T-helper 2 cell treated with Interferon-gamma antibody and Interleukin-4, amounts not matched to agents 5 μg/mL and 100 μg/mL, for 36 hours (primary cell): ENCODE measurements around the gene FSTL3.
A peak's percentile ranks its signal among the peaks of the same experiment; 100 is the strongest.
"Not testable (repeated sequence)": the region's sequence is repeated elsewhere in the genome, so short reads cannot be mapped to it uniquely, and the experiment has no call there.

Source experiments
- DNase-seq: peaks from one replicate; pipeline ENCODE4 v3.0.0; 2021; ENCODE audit warnings: low spot score
- H3K27ac Mint-ChIP-seq: one replicate; pipeline ENCODE4 v1.8.0; 2021; ENCODE audit warnings: mild to moderate bottlenecking, mixed read lengths
- H3K27me3 Mint-ChIP-seq: one replicate; pipeline ENCODE4 v1.8.0; 2021; ENCODE audit warnings: low read depth, mixed read lengths
- H3K36me3 Mint-ChIP-seq: one replicate; pipeline ENCODE4 v1.8.0; 2021; ENCODE audit warnings: low read depth, mixed read lengths
- H3K4me1 Mint-ChIP-seq: one replicate; pipeline ENCODE4 v1.8.0; 2021; ENCODE audit warnings: low read depth, mixed read lengths
- H3K4me3 Mint-ChIP-seq: one replicate; pipeline ENCODE4 v1.8.0; 2022; ENCODE audit warnings: mild to moderate bottlenecking, moderate library complexity, mixed read lengths
- H3K9me3 Mint-ChIP-seq: one replicate; pipeline ENCODE4 v1.8.0; 2021; ENCODE audit warnings: mixed read lengths

The FSTL3 gene

DNA sequence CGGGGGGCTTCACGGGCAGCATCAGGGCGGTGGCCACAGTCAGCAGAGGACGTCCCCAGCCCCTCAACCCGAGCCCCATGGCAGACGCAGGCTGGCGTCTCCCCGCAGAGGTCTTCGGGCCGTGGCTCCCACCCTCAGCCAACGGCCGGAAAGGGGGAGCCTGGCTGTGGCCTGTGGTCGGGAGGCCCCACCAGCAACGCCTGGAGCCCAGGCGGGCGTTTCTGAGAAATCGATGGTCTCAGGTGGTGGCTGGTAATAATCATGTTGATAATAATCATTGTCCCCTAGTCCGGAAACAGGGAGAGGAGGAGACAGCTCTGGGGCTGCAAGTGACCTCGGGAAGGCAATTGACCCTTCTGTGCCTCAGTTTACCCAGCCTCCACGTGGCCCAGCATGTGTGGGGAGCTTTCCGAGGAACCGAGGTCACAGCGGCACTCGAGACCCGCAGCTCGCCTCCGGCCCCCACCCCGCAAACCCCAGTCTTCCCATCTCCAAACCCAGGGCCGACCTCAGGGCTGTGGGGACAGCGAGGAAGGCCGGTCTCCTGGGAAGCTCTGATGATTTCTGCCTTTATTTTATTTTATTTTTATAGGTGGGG lies 19.3 kb downstream of the FSTL3 start, which contains the start of gene PRSS57:
TSS of gene PRSS57 (minus strand) at position 101 of the 598 bp plus-strand sequence. CDS start at position 79, 22 bp downstream.
- Mint-ChIP-seq H3K27ac (no peak within 1 kb of the TSS), H3K4me3 (no peak within 1 kb of the TSS), H3K36me3 (no peaks in the 10 kb centered on the region), H3K9me3 (no peaks in the 10 kb centered on the region), H3K27me3 (peaks cover 15% of the 10 kb centered on the region), H3K4me1 (no peaks in the 10 kb centered on the region)
- DNase-seq: no peak

DNA sequence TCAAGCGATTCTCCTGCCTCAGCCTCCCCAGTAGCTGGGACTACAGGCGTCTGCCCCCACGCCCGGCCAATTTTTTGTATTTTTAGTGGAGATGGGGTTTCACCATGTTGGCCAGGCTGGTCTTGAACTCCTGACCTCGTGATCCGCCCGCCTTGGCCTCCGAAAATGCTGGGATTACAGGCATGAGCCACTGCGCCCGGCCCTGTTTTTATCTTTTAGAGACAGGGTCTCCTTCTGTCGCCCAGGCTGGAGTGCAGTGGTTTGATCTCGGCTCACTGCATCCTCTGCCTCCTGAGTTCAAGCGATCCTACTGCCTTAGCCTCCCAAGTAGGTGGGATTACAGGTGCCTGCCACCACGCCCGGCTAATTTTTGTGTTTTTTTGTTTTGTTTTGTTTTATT lies 22.3 kb downstream of the FSTL3 start:
- H3K27ac Mint-ChIP-seq, H3K4me3 Mint-ChIP-seq, DNase-seq, H3K9me3 Mint-ChIP-seq, H3K4me1 Mint-ChIP-seq, H3K36me3 Mint-ChIP-seq: not testable (repeated sequence)
- peaks cover 19% of the 10 kb centered on the region for H3K27me3 Mint-ChIP-seq

DNA sequence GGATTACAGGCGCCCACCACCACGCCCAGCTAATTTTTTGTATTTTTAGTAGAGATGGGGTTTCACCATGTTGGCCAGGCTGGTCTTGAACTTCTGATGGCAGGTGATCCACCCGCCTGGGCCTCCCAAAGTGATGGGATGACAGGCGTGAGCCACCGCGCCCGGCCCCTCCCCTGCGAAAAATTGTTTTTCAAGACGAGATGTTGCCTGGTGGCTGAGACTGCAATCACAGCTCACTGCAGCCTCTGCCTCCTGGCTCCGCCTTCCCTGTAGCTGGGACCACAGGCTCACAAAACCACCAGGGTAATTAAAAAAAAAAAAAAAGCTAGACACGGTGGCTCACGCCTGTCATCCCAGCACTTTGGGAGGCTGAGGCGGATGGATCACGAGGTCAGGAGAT lies 23.7 kb downstream of the FSTL3 start:
- not testable (repeated sequence) for H3K4me1 Mint-ChIP-seq, H3K27ac Mint-ChIP-seq, H3K9me3 Mint-ChIP-seq, DNase-seq, H3K36me3 Mint-ChIP-seq, H3K4me3 Mint-ChIP-seq
- peaks cover 14% of the 10 kb centered on the region for H3K27me3 Mint-ChIP-seq

DNA sequence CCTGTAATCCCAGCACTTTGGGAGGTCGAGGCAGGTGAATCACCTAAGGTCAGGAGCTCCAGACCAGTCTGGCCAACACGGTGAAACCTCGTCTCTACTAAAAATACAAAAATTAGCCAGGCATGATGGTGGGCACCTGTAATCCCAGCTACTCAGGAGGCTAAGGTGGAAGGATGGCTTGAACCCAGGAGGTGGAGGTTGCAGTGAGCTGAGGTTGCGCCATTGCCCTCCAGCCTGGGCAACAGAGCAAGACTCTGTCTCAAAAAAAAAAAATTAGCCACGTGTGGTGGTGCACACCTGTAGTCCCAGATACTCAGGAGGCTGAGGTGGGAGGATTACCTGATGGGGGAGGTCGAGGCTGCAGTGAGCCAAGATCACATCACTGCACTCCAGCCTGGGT lies 26.7 kb downstream of the FSTL3 start:
- H3K9me3 Mint-ChIP-seq, H3K27ac Mint-ChIP-seq, H3K36me3 Mint-ChIP-seq, H3K4me1 Mint-ChIP-seq, DNase-seq: not testable (repeated sequence)
- Mint-ChIP-seq H3K27me3 (peaks cover 15% of the 10 kb centered on the region), H3K4me3 (peak overlapping the region; percentile 36)

DNA sequence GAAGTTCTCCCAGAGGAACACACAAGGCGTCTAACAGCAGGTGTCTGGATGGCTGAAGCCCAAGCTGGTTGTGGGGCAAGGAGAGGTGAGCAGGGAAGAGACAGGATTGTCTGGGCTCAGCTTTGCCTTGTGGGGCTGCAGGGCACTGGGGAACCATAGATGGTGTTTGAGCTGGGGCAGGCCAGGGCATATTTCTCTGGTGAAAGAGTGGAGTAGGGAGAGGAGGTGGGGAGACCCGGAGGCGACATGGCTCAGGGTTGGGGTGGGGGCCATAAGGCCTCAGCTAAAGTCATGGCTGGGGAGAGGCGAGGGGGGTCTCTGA lies 27.1 kb downstream of the FSTL3 start:
- Mint-ChIP-seq H3K4me3 (peak overlapping the region; percentile 36), H3K27ac (no peak overlapping the region)

DNA sequence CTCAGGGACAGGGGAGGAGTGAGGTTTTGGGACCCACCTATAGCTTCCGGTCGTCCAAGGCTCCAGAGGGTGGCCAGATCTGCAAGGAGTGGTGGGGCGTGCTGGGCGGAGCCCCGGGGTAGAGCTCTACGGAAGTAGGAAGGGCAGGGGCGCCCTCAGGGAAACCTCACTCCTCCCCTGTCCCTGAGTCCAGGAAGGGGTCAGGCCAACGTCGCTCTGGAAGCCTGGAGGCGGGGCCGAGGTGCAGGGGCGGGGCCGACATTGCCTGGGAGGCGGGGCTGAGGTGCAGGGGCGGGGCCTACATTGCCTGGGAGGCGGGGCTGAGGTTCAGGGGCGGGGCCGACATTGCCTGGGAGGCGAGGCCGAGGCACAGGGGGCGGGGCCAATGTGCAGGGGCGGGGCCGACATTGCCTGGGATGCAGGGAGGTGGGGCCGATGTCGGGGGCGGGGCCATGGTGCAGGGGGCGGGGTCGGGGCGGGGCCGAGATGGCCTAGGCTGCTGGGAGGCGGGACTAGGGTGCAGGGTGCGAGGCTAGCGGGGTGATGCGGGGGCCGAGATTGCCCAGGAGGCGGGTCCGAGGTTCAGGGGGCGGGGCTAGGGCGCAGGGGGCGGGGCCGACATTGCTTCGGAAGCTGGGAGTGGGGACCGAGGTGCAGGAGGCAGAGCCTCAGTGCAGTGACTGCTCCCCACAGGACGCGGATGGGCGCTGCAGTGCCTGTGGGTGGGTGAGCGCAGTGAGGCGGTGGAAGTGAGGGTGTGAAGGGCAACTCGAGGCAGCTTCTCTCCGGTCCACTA lies 27.7 kb downstream of the FSTL3 start:
- H3K9me3 Mint-ChIP-seq: no peaks in the 10 kb centered on the region
- no peak overlapping the region for H3K27ac Mint-ChIP-seq
- H3K4me1 Mint-ChIP-seq: peaks cover 5% of the 10 kb centered on the region
- peak; percentile 37 for DNase-seq
- no peaks in the 10 kb centered on the region for H3K36me3 Mint-ChIP-seq
- peaks cover 19% of the 10 kb centered on the region for H3K27me3 Mint-ChIP-seq
- H3K4me3 Mint-ChIP-seq: peak overlapping the region; percentile 36

More for the DNA sequence above, 27.1 kb downstream of the FSTL3 start:
- Mint-ChIP-seq H3K4me1 (peaks cover 5% of the 10 kb centered on the region), H3K27me3 (peaks cover 19% of the 10 kb centered on the region), H3K36me3 (no peaks in the 10 kb centered on the region), H3K9me3 (no peaks in the 10 kb centered on the region)
- DNase-seq: no peak

DNA sequence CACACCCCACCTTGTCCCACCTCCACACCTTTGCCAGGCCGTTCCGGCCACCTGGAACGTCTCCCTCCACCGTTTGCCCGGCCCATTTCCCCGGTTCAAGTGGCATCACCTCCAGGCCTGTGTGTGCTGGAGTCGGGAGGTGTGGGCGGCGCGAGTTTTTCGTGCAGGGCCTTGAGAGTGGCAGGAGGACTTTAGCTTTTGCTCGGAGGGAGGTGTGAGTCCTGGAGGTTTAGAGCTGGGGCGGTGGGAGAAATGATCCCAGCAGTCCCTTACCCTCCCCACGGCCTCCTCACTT lies 28.2 kb downstream of the FSTL3 start:
- Mint-ChIP-seq H3K4me3 (no peak overlapping the region), H3K9me3 (no peaks in the 10 kb centered on the region), H3K4me1 (peaks cover 5% of the 10 kb centered on the region), H3K36me3 (no peaks in the 10 kb centered on the region), H3K27me3 (peaks cover 19% of the 10 kb centered on the region), H3K27ac (no peak overlapping the region)
- no peak for DNase-seq

DNA sequence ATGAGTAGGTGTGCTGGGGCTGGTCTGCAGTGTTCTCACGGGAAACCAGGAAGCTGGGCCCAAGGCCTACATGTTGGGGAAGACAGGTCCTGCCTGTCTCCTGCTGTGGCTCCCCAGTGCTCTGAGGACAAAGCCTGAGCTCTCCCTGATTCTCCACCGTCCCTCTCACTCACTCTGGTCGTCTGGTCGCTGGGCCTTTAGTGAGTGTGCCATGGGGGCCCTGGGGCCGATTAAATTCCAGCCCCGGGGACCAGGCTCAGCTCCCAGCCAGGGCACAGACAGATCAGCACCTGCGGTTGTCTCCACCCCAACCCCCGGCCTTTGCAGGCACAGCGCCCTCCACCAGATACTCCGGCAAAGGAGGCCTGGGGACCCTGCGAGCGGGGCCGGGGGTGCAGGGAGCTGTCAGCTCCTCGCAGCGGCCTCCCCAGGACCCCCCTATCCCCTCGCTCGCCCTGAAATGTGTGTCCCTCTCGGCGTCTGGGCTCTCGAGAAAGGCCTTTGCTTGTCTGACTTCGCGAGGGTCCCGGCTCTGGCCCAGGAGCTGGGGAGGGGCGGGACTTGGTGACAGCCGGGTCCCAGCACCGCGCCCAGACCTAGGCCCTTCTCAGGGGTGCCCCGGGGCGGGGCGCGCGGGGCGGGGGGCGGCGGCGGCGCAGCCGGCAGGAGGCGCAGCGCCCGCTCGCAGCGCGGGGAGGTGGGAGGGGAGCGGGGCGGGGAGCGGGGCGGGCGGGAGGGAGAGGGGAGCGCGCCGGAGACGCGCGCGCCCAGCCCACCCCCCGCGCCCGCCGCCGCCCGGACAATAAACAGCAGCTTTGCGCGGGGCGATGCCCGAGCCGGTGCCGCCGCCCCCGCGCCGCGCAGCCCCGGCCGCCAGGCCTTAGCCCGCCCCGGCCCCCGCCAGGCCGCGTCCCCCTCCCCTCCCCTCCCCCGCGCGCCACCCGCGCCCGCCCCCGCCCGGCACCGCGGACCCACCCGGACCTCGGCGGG lies 32.3 kb downstream of the FSTL3 start, which contains the start of gene PALM:
TSS of gene PALM (plus strand) at position 782 of the 990 bp plus-strand sequence. CDS start 212 bp downstream, outside the sequence.
- Mint-ChIP-seq H3K27ac (no peak within 1 kb of the TSS), H3K36me3 (no peaks in the 10 kb centered on the region), H3K4me1 (peaks cover under 1% of the 10 kb centered on the region), H3K9me3 (no peaks in the 10 kb centered on the region), H3K27me3 (peaks cover 25% of the 10 kb centered on the region), H3K4me3 (no peak within 1 kb of the TSS)
- DNase-seq: no peak

DNA sequence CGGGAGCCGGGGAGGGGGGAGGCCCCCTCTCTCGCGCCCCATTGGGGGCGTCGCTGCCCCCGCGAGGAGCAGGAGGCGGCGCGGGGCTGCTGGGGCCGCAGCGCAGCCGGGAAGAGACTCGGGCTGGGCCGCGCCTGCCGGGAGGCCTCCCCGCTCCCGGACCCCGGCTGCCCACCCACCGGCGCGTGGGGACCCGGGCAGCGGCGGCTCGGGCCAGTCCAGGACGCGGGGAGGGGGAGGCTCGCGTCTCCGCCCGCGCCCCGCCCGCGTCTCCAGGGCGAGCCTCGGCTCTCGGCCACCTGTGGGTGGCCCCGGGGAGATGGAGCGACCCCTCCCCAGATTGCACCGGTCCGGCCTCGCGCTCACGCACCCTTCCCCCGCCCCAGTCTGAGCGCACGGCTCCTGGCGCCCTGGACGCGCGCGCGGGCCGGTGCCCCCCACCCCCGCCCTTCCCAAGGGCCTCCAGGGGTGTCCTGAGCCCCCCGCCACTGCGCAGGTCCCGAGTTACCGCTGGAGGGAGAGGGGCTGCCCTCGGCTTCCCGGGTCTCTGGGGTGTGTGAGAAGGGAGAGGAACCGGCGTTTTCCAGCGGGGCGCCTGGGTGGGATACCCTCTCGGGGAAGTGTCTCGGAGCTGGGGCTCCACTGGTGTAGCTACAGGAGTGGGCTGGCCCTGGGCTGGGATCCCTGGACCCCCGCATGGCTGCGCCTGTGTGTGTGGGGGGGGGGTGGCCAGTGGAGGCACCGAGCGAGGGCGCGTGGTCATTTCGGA lies 33.2 kb downstream of the FSTL3 start:
- Mint-ChIP-seq H3K27me3 (peaks cover 25% of the 10 kb centered on the region), H3K9me3 (no peaks in the 10 kb centered on the region), H3K27ac (no peak overlapping the region), H3K4me3 (no peak overlapping the region), H3K4me1 (no peaks in the 10 kb centered on the region), H3K36me3 (no peaks in the 10 kb centered on the region)
- DNase-seq: no peak

DNA sequence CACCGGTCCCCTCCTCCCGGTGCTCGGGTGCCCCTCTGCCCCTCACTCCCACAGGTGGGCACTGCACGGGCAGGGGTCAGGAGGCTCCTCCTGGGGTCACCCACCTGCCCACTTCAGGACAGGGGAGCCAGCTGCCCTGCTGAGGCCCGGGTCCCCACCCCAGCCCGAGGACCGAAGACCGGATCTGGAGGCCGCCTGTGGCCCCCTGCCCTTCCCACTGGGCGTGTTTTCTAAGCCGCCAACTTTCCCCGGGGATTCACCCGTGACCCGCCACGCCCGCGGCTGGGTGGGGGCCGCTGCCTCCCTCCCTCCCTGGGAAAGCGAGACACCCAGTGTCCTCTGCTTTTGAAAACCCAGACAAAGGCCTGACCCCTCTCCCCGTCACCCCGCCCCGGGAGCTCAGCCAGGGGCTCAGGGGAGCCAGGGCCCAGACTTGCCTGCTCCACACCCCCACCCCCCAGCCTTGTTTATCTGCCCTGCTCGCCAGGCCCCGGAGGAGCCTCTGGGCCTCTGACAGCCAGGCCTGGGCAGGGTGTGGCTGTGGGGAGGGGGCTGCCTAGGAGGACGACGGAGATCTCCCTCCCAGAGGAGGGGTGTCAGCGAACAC lies 33.9 kb downstream of the FSTL3 start:
- Mint-ChIP-seq H3K27ac (no peak overlapping the region), H3K4me3 (no peak overlapping the region), H3K4me1 (no peaks in the 10 kb centered on the region), H3K9me3 (no peaks in the 10 kb centered on the region), H3K27me3 (peaks cover 25% of the 10 kb centered on the region), H3K36me3 (no peaks in the 10 kb centered on the region)
- DNase-seq: no peak

DNA sequence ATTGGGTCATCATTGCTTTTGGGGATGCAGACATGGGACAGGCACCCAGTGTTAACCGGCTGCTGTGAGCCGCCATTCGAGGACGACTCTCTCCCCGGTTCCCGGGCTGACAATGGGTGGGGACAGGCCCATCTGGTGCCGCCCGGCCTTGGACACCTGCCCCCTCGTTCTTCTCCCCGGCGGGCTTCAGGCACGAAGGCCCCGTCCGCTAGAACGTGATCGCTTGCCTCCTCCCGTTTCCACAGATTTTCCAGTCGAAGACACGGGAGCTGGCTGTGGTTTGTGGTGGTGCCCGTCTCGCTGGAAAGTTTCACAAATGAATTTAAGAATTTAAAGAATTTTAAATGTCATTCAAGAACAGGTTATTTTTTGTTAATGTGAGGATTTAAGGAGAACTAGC lies 34.6 kb downstream of the FSTL3 start:
- peaks cover 25% of the 10 kb centered on the region for H3K27me3 Mint-ChIP-seq
- H3K27ac Mint-ChIP-seq: no peak overlapping the region
- no peak overlapping the region for H3K4me3 Mint-ChIP-seq
- no peak for DNase-seq
- no peaks in the 10 kb centered on the region for H3K4me1 Mint-ChIP-seq
- peaks cover 4% of the 10 kb centered on the region for H3K9me3 Mint-ChIP-seq
- H3K36me3 Mint-ChIP-seq: no peaks in the 10 kb centered on the region

DNA sequence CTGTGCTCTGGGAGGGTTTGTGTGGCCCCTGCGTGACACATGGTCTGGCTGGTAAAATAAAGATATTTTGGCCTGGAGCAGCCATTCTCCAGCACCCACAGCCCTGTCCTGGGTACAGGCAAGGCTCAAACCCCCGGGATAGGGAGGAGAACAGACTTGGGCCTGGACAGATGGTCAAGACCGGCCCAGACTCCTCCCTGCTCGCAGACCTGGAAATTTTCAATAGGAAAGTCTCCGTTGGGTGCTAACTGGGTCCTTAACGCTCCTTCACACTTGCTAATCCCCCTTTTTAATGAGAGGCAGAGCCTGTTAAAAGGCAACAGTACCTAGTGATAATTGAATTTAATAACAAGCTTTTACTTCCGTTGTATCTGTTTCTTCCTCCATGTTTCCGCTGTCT lies 35.1 kb downstream of the FSTL3 start:
- Mint-ChIP-seq H3K9me3 (peaks cover 4% of the 10 kb centered on the region), H3K27ac (no peak overlapping the region), H3K36me3 (no peaks in the 10 kb centered on the region), H3K27me3 (peaks cover 24% of the 10 kb centered on the region), H3K4me3 (no peak overlapping the region), H3K4me1 (no peaks in the 10 kb centered on the region)
- DNase-seq: no peak

DNA sequence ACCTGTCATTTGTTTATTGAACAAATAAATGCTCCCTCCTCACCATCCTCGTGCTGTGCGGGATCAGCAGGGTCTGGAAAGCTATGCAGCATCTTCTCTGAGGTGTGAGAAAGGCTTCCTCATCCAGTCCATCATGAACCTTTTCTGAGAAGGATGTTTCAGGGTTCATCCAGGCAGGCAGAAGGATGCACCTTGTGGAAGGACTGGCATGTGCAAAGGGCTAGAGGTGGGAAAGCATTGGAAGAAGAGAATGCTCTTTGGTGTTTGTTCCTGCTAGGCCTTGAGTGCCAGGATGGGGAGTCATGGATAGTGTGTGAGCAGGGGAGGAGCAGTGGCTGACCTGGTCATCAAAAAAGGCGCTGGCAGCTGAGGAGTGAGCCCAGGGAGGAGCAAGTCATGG lies 39.2 kb downstream of the FSTL3 start:
- peaks cover 21% of the 10 kb centered on the region for H3K27me3 Mint-ChIP-seq
- no peak for DNase-seq
- no peaks in the 10 kb centered on the region for H3K36me3 Mint-ChIP-seq
- H3K9me3 Mint-ChIP-seq: peaks cover 4% of the 10 kb centered on the region
- no peak overlapping the region for H3K27ac Mint-ChIP-seq
- H3K4me1 Mint-ChIP-seq: no peaks in the 10 kb centered on the region
- H3K4me3 Mint-ChIP-seq: no peak overlapping the region
